ENCODE results near the gene UNCX.
"Not testable (repeated sequence)": the region's sequence is repeated elsewhere in the genome, so short reads cannot be mapped to it uniquely, and the experiment has no call there.

Gene UNCX

DNA sequence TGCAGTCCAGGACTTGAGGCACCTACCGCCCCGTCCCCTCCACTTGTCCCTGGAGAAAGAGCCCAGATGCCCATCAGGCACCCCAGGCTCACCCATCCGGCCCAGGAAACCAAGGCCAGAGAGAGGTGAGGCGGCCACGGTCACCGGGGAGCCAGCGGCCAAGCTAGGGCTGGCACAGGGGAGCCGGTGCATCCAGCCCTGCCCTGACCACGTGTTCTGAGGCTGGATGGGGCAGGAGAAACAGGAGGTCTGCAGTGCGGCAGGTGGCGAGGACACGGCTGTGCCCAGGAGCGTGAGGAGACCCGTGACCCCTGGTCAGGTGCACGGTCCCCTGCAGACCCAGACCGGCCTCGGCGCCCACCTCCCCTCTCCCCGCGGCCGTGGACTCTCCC, 27.6 kb downstream of the UNCX start:
- DNase-seq, result no peak

- not testable (repeated sequence) for DNase-seq
Measured at GRCh38 chr7:1261036-1261435, 28.4 kb downstream of the UNCX start.

DNA sequence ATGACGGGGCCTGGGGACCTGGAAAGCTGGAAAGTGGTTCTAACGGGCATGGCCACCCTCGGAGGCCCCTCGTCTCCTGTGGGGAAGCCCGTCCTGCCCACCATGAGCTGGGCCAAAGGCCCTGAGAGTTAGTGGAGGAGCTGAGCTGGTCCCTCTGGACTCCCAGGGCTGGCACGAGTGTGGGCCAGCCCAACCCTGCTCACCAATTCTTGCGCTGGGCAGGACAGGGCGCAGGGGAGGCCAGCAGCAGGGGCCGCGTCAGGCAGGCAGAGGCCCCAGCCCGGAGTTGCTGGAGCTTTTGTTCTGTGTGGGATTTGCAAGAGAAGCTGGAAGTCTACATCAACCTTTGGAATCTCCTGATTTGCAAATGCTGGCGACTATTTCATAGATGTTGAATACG, 29.8 kb downstream of the UNCX start:
- no peak for DNase-seq

DNA sequence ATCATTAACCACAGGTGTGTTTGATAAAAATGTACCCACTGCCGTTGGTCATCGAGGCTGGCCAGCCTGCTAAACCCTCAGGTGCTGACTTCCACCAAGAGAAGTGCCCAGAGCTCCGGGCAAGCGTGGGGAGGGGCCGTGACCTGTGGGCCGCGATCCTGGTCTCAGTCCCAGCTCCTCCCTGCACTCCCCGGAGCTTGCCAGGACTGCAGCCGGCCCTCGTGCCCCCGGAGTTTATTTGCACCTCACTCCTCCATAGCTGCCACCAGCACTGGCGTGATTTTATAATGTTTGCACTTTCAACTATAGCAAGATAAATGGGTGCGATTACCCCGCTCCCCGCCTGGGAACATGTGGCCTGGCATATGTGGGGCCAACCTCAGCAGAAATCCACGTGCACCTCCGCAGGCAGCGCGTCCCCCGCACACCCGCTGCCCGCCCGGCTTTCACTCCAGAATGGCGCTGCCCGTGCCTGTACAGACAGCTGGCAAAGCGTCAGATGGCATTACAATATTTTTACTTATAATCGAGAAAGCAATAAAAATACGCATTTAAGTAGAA, 30.8 kb downstream of the UNCX start:
- no peak for DNase-seq

- DNase-seq, result no peak
Measured at GRCh38 chr7:1264345-1265280, 31.9 kb downstream of the UNCX start.

DNA sequence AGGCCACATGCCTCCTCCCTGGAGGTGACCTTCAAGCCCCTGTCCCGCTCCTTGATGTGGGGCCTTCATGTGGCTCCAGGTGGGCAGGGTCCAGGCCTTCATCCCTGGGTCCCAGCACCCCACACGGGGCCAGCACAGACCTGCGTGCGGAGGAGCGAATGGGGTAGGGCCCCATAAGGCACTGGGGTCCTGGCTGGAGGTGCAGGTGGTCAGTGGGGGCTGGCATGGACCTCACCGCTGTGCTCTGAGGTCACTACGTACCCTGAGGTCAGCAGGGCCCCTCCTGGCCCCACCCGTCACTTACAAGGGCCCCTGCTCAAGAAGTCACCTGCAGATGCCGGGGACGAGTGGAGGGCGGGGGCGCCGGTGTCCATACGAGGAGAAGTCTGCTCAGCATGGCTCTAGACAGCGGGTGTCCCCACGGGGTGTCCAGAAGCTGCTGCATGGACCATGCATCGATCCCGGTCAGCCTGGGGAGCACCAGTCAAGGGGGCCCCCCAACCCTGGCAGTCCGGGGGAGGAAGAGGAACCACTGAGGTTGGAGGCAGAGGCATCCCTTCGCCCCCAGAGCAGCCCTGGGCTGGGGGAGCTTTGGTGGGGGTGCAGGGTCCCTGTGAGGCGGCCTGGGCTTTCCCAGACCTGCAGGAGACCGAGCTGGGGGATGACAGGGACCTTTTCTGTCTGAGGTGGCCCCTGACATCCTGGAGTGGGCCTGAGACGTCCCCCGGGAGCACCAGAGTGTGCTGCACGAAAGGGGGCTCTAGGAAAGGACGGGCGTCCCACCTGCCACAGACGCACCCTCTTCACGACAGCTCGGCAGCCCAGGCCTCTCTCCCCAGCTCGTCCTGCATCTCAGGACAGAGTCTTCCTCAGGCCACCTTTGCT, 34.6 kb downstream of the UNCX start:
- no peak for DNase-seq

GRCh38 chr7:1268076-1268815, 35.6 kb downstream of the UNCX start:
- no peak for DNase-seq

DNA sequence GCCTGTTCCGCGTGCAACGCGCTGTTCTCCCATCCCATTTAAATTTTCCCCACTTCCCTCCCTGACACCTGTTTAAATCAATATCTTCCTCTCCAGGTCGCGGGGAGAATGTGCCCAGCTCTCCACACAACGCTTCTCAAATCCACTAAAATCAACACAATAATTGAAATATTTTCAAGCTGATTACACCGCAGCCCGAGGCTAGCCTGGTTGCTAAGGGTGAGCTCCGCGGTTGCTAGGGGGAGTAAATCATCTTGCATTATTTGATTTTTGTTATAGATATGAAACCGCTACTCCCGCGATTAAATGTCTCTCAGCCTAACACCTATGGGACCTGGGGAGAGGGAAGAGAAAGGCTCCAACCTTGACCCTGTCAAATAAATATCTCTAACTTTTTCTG, 36.2 kb downstream of the UNCX start:
- no peak for DNase-seq

DNA sequence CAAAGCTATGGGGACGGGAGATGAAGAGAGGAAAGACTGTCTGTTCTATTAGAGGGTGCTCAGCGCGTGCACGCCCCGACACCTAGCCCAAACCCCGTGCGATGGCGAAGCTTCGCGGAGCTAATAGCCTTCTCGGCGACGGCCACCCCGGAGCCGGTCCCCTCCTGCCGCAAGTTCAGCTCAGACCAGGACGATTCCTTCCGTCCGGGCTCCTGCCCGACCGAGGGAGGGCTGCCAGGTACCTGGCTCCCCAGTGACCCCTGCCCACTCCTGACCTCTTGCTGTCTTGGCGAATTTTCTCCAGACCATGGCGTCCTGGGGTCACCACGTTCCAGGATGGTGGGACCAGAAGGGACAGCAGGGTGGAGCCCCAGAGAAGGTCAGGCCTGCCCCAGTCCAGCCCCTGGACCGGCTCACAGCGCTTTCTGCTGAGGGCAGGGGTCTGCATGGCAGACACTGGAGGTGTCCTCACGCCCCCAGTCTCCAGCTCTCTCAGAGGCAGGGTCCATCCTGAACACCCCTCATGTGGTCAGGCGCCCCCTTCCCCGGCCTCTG, 36.7 kb downstream of the UNCX start:
- no peak for DNase-seq

- no peak for DNase-seq
Measured at GRCh38 chr7:1270181-1270580, 37.5 kb downstream of the UNCX start.

DNA sequence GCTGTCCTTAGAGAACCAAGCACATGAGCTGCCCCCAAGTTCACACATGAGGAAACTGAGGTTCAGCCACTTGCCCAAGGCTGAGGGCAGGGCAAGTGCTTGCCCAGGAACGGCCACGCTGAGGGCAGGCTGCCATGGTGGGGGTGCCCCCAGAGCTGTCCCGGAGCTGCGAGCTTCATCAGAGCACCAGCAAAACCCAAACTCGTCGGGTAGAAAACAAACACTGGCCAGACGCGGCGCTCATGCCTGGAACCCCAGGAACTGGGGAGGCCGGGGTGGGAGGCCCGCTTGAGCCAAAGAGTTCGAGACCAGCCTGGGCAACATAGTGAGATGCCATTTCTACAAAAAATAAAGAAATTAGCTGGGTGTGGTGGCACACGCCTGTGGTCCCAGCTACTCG, 38.4 kb downstream of the UNCX start:
- no peak for DNase-seq

GRCh38 chr7:1271656-1272055, 39.0 kb downstream of the UNCX start:
- no peak for DNase-seq

- DNase-seq, result not testable (repeated sequence)
Measured at GRCh38 chr7:1272136-1272535, 39.5 kb downstream of the UNCX start.

DNA sequence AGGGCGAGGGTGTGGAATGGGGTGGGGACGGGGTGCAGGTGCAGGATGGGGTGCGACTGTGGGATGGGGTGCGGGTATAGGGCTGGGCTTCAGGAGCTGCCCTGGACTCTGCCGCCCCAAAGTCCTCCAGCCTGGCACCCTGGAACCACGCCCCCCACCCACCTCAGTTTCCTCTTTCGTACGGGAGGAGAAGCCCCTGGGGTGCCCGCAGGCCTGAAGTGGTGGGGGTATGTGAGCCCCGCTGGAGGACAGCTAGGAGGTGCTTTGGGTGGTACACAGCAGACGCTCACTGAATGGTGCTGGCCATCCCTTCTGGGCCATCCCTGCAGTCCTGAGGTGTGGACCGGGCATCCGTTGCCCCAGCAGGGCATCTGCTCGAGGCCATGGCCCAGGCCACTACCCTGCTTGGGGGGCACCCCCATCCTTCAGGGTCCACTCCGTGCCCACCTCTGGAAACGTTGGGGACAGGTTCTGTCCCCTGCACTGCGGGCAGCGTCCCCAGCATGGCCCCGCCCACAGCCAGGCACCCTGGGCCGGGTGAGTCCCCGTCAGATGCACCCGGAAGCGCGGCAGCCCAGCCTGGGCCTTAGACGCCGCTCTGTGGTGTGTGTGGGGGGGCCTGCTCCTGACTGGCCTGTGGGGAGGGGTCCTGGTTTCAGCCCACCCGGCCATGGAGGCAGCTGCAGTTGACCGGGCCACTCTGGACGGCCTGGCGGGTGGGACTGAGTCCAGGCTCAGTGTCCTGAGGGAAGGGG, 41.6 kb downstream of the UNCX start:
- no peak for DNase-seq

GRCh38 chr7:1274876-1275375, 42.3 kb downstream of the UNCX start:
- no peak for DNase-seq

GRCh38 chr7:1275451-1276381, 43.0 kb downstream of the UNCX start:
- no peak for DNase-seq

GRCh38 chr7:1276626-1277175, 44.0 kb downstream of the UNCX start:
- no peak for DNase-seq

GRCh38 chr7:1278543-1278942, 45.9 kb downstream of the UNCX start:
- DNase-seq, result no peak

DNA sequence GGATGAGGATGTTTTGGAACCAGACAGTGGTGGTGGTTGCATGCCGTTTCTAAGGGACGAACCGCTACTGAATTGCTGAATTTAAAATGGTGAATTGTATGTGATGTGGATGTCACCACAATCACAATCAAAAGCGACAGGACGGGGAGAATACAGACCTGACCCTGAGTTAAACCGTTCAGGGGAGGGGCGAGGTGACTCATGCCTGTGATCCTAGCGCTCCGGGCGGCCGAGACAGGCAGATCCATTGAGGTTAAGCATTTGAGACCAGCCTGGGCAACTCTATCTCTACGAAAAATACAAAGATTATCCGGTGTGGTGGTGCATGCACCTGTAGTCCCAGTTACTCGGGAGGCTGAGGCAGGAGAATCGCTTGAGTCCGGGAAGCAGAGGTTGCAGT, 46.4 kb downstream of the UNCX start:
- DNase-seq, result no peak

GRCh38 chr7:1279895-1280294, 47.2 kb downstream of the UNCX start:
- DNase-seq, result not testable (repeated sequence)
